H1 (cell line): ENCODE measurements around the gene VPS41. TPM values are rescaled to one million over a fixed set of nuclear protein-coding genes. Genes with fewer than 3 reads are reported as not detected.

Experiments used
- CTCF ChIA-PET: fragments of 300-600 bp; sonication (Branson Sonifier 250); formaldehyde crosslinking; loops from one replicate; lab custom pipeline; 2021; ENCODE audit not compliant: partially characterized antibody; lab: Charles Lee
- POLR2A ChIA-PET: fragments of 300-600 bp; sonication (Branson Sonifier 250); formaldehyde crosslinking; loops from one replicate; lab custom pipeline; 2021; ENCODE audit warnings: inconsistent platforms; ENCODE audit not compliant: partially characterized antibody; lab: Charles Lee
- DNase-seq, 2 experiments: peaks; one replicate each; pipeline versions ENCODE4 v3.0.0 to v3.0.0-alpha.2; 2010 to 2022; ENCODE audit warnings: low spot score in 2 of 2, low read depth in 1 of 2, mixed read lengths in 1 of 2
- FAIRE-seq: peaks from 2 replicates; lab custom pipeline; 2011; peaks lifted over from hg19 to GRCh38; lab: Jason Lieb, UNC
- H2AFZ ChIP-seq: 2 replicates; pipeline ENCODE4 v1.8.1; 2012; ENCODE audit warnings: low read length, inconsistent platforms
- H2AK5ac ChIP-seq: 2 replicates; pipeline ENCODE4 v1.6.1; 2013; ENCODE audit warnings: low read depth, low read length
- H2BK120ac ChIP-seq: replicated peaks from 2 replicates; pipeline ENCODE3; 2013; ENCODE audit warnings: low read depth, low read length, inconsistent platforms
- H2BK12ac ChIP-seq: 2 replicates; pipeline ENCODE4 v1.6.1; 2013; ENCODE audit warnings: low read depth, low read length
- H2BK15ac ChIP-seq: 2 replicates; pipeline ENCODE4 v1.6.1; 2013; ENCODE audit warnings: low read length
- H2BK20ac ChIP-seq: 2 replicates; pipeline ENCODE4 v1.6.1; 2013; ENCODE audit warnings: low read length
- H2BK5ac ChIP-seq: 2 replicates; pipeline ENCODE4 v1.6.1; 2013; ENCODE audit warnings: low read depth, low read length
- H3K14ac ChIP-seq: 2 replicates; pipeline ENCODE4 v1.6.1; 2013; ENCODE audit warnings: inconsistent platforms; ENCODE audit not compliant: insufficient read length
- H3K18ac ChIP-seq: 2 replicates; pipeline ENCODE4 v1.6.1; 2013; ENCODE audit warnings: low read length; ENCODE audit errors: extremely low read depth
- H3K23ac ChIP-seq: 2 replicates; pipeline ENCODE4 v1.6.1; 2013; ENCODE audit warnings: inconsistent platforms; ENCODE audit not compliant: insufficient read length
- H3K23me2 ChIP-seq: 2 replicates; pipeline ENCODE4 v1.6.1; 2013; ENCODE audit warnings: low read depth, low read length
- H3K27ac ChIP-seq: 2 replicates; pipeline ENCODE4 v1.6.1; 2011; ENCODE audit warnings: low read depth, low read length, inconsistent platforms
- H3K27me3 ChIP-seq, 4 experiments: replicated peaks in 1 of 4; 1 replicate in 1 of 4; 2 replicates in 3 of 4; pipeline versions ENCODE4 v1.6.1 to v1.8.1; 2011 to 2013; ENCODE audit warnings: low read length in 3 of 4, mild to moderate bottlenecking in 3 of 4, inconsistent platforms in 2 of 4, mixed read lengths in 2 of 4, moderate library complexity in 1 of 4; ENCODE audit not compliant: control insufficient read depth in 3 of 4, insufficient read depth in 3 of 4; ENCODE audit errors: extremely low read depth in 1 of 4
- H3K36me3 ChIP-seq, 4 experiments: 2 replicates each; pipeline versions ENCODE4 v1.6.1 to v1.8.1; 2011 to 2013; ENCODE audit warnings: mild to moderate bottlenecking in 4 of 4, low read length in 3 of 4, moderate library complexity in 2 of 4, control low read depth in 1 of 4, inconsistent platforms in 1 of 4; ENCODE audit not compliant: insufficient read depth in 4 of 4, control insufficient read depth in 2 of 4
- H3K4ac ChIP-seq: replicated peaks from 2 replicates; pipeline ENCODE3; 2013; ENCODE audit warnings: low read length, low read depth, mixed read lengths, inconsistent platforms; ENCODE audit not compliant: insufficient read length
- H3K4me1 ChIP-seq, 4 experiments: replicated peaks in 1 of 4; 1 replicate in 1 of 4; 2 replicates in 3 of 4; pipeline versions ENCODE4 v1.6.1 to v1.8.1; 2011 to 2013; ENCODE audit warnings: low read length in 3 of 4, inconsistent platforms in 2 of 4, mixed read lengths in 1 of 4; ENCODE audit not compliant: insufficient read depth in 4 of 4, control insufficient read depth in 3 of 4
- H3K4me2 ChIP-seq, 2 experiments: 2 replicates each; pipeline versions ENCODE4 v1.6.1 to v1.8.1; 2011 to 2013; ENCODE audit warnings: low read depth in 2 of 2, low read length in 2 of 2, control low read depth in 1 of 2, inconsistent platforms in 1 of 2, mild to moderate bottlenecking in 1 of 2; ENCODE audit not compliant: insufficient read depth in 1 of 2
- H3K4me3 ChIP-seq, 4 experiments: fragments of 200-600, 300-600 bp in 1 of 4; sonication (generic), shearing (Covaris generic), sonication (Bioruptor Twin) in 1 of 4; 2 replicates each; pipeline versions ENCODE4 v1.5.1 to v1.8.1; 2011 to 2016; ENCODE audit warnings: low read length in 4 of 4, low read depth in 3 of 4, control low read depth in 2 of 4, inconsistent platforms in 2 of 4, mild to moderate bottlenecking in 2 of 4, mixed read lengths in 1 of 4, moderate library complexity in 1 of 4; ENCODE audit not compliant: insufficient read depth in 2 of 4; ENCODE audit errors: extremely low read depth in 1 of 4
- H3K56ac ChIP-seq: replicated peaks from 2 replicates; pipeline ENCODE3; 2013; ENCODE audit warnings: low read depth, mild to moderate bottlenecking, mixed read lengths, low read length, inconsistent platforms; ENCODE audit not compliant: insufficient read length
- H3K79me1 ChIP-seq: 2 replicates; pipeline ENCODE4 v1.6.1; 2013; ENCODE audit warnings: low read depth, low read length, control low read depth
- H3K79me2 ChIP-seq, 2 experiments: 2 replicates each; pipeline versions ENCODE4 v1.6.1 to v1.8.1; 2012 to 2013; ENCODE audit warnings: low read length in 2 of 2, mild to moderate bottlenecking in 2 of 2, inconsistent platforms in 1 of 2; ENCODE audit not compliant: insufficient read depth in 2 of 2, control insufficient read depth in 1 of 2
- H3K9ac ChIP-seq, 4 experiments: replicated peaks in 1 of 4; 1 replicate in 1 of 4; 2 replicates in 3 of 4; pipeline versions ENCODE4 v1.6.1 to v1.8.1; 2011 to 2013; ENCODE audit warnings: low read depth in 3 of 4, low read length in 3 of 4, control low read depth in 2 of 4, mild to moderate bottlenecking in 2 of 4, moderate library complexity in 2 of 4, inconsistent platforms in 1 of 4; ENCODE audit errors: extremely low read depth in 1 of 4
- H3K9me3 ChIP-seq, 2 experiments: 2 replicates each; pipeline versions ENCODE4 v1.6.1 to v1.8.1; 2012 to 2013; ENCODE audit warnings: mild to moderate bottlenecking in 2 of 2, moderate library complexity in 2 of 2, control low read depth in 1 of 2, inconsistent platforms in 1 of 2, low read depth in 1 of 2, low read length in 1 of 2, mixed read lengths in 1 of 2; ENCODE audit not compliant: insufficient read depth in 2 of 2
- H4K20me1 ChIP-seq, 2 experiments: replicated peaks in 1 of 2; 2 replicates each; pipeline versions ENCODE3 to v1.8.1; 2011 to 2013; ENCODE audit warnings: inconsistent platforms in 2 of 2, low read length in 2 of 2, mild to moderate bottlenecking in 1 of 2; ENCODE audit not compliant: insufficient read depth in 2 of 2, control insufficient read depth in 1 of 2
- H4K5ac ChIP-seq: 2 replicates; pipeline ENCODE4 v1.6.1; 2013; ENCODE audit warnings: low read length, low read depth, mixed read lengths, inconsistent platforms; ENCODE audit not compliant: insufficient read length
- H4K8ac ChIP-seq: 2 replicates; pipeline ENCODE4 v1.8.0; 2013; ENCODE audit warnings: mild to moderate bottlenecking, moderate library complexity, low read length, inconsistent platforms; ENCODE audit not compliant: insufficient read depth; ENCODE audit errors: extremely low read depth
- H4K91ac ChIP-seq: replicated peaks from 2 replicates; pipeline ENCODE3; 2013; ENCODE audit warnings: low read length, mixed read lengths, inconsistent platforms; ENCODE audit not compliant: insufficient read length
- CTBP2 ChIP-seq: IDR thresholded peaks from 2 replicates; pipeline ENCODE4 v1.7.0; 2011; ENCODE audit warnings: borderline replicate concordance, mild to moderate bottlenecking, moderate library complexity, mixed read lengths, low read length; ENCODE audit not compliant: insufficient read depth, insufficient read length
- EP300 ChIP-seq, 2 experiments: IDR thresholded peaks; 1 replicate in 1 of 2; 2 replicates in 1 of 2; pipeline ENCODE4 v1.6.1; 2011 to 2012; ENCODE audit warnings: low read depth in 2 of 2, low read length in 2 of 2, mild to moderate bottlenecking in 2 of 2, borderline replicate concordance in 1 of 2, inconsistent platforms in 1 of 2, moderate library complexity in 1 of 2
- TAF1 ChIP-seq: IDR thresholded peaks from 2 replicates; pipeline ENCODE4 v1.6.1; 2011; ENCODE audit warnings: mild to moderate bottlenecking, low read depth, low read length
- TEAD4 ChIP-seq: IDR thresholded peaks from 2 replicates; pipeline ENCODE4 v1.6.1; 2012; ENCODE audit warnings: low read depth, low read length, inconsistent platforms, mixed read lengths
- WGBS, 2 experiments: shearing (Covaris generic) in 1 of 2; methylation state at CpG; one replicate each; pipeline versions ENCODE4 v1.1.6 to v1.1.7; 2013 to 2015; ENCODE audit warnings: low lambda C conversion rate in 2 of 2, mixed read lengths in 2 of 2, inconsistent platforms in 1 of 2, low coverage in 1 of 2, missing lambda C conversion rate in 1 of 2; ENCODE audit not compliant: insufficient replicate concordance in 2 of 2, insufficient coverage in 1 of 2, insufficient read length in 1 of 2; ENCODE audit errors: extremely low coverage in 1 of 2, missing lambda C conversion rate in 1 of 2; 5-methylcytosine and 5-hydroxymethylcytosine counted together
- polyA plus RNA-seq, 7 experiments: library from polyadenylated mRNA; depleted of rRNA in 3 of 7; stranded (reverse) in 5 of 7; unstranded in 2 of 7; fragments of >200 nt in 5 of 7; fragments of 200-250 nt in 2 of 7; gene quantifications; 1 replicate in 5 of 7; 2 replicates in 1 of 7; 4 replicates in 1 of 7; pipeline versions ENCODE4 v1.2.1 to v1.2.3, GENCODE V29; 2011 to 2013; ENCODE audit warnings: missing spikeins in 2 of 7, mixed read lengths in 2 of 7
- total RNA-seq: library from RNA; stranded (reverse); fragmentation: NEBNext Ultra II Directional; extraction: Animal tissue kit (Norgen Biotek cat#: 25700); gene quantifications from 2 replicates; pipeline ENCODE4 v1.2.1, GENCODE V29; 2021

VPS41 gene
- total and polyA plus RNA-seq, 2 of the 8 experiments (the other 6 are each of a cell fraction or from before 2014, with no cell fraction given): 10.7 to 63.3 TPM

- ChIA-PET CTCF (interaction anchor here (0.6 kb wide), 2 partner anchors 25 to 80 kb away, joined by 3 read pairs; no protein-coding TSS in a partner anchor), POLR2A (interaction anchor here (0.7 kb wide), 1 partner anchor 20 kb away, joined by 4 read pairs; the partner anchor contains the start of gene VPS41)
- FAIRE-seq (no peak), DNase-seq (no peak)
- no peak overlapping the region for H3K56ac ChIP-seq
- H4K8ac ChIP-seq: no peak overlapping the region
- no peaks in the 10 kb centered on the region for H3K27me3 ChIP-seq
- H3K23ac ChIP-seq: no peak overlapping the region
- no peaks in the 10 kb centered on the region for H3K9me3 ChIP-seq
- no peaks in the 10 kb centered on the region for H3K23me2 ChIP-seq
- H4K5ac ChIP-seq: no peak overlapping the region
- no peak overlapping the region for H2BK5ac ChIP-seq
- peaks cover 0 to 4% (median 0%) of the 10 kb centered on the region in 4 experiments; a peak in 2 of 7 replicates for H3K4me1 ChIP-seq
- H3K14ac ChIP-seq: no peak overlapping the region
- no peak overlapping the region for H2AK5ac ChIP-seq
- no peak overlapping the region for H2BK15ac ChIP-seq
- H3K4me2 ChIP-seq: no peak overlapping the region
- peaks cover 0 to 3% of the 10 kb centered on the region in 2 experiments for H4K20me1 ChIP-seq
- no peak overlapping the region for H2BK20ac ChIP-seq
- H3K79me2 ChIP-seq: peaks cover 0 to 12% of the 10 kb centered on the region in 2 experiments; a peak in 2 of 4 replicates
- no peak overlapping the region for H3K4ac ChIP-seq
- 100% methylated on average over 1 of the region's 1 CpG; no CpG with 5 or more reads in 1 of the 2 experiments for WGBS, 2 experiments
- H2AFZ ChIP-seq: no peak overlapping the region
- no peak overlapping the region for H2BK120ac ChIP-seq
- H3K36me3 ChIP-seq: no peaks in the 10 kb centered on the region
- H3K27ac ChIP-seq: no peak overlapping the region
- H4K91ac ChIP-seq: no peak overlapping the region
- no peak overlapping the region for H3K18ac ChIP-seq
- no peaks in the 10 kb centered on the region; the same call in 1 of the 2 replicates for H3K79me1 ChIP-seq
- H3K9ac ChIP-seq: no peak overlapping the region
- no peak overlapping the region for H2BK12ac ChIP-seq
- no peak overlapping the region for H3K4me3 ChIP-seq
- no peak for TF ChIP-seq EP300 (IDR thresholded peaks at IDR 0.05; ENCODE audit: borderline replicate concordance in 1 of 2, low read depth in 2 of 2, low read length in 2 of 2)
- no peak for TF ChIP-seq TEAD4
- no peak for TF ChIP-seq CTBP2
- no peak for TF ChIP-seq TAF1
Observed at GRCh38 chr7:38889079-38889478, 19.9 kb downstream of the VPS41 start.
